GM23338 (cell line): ENCODE data around the gene RBM22. TPM values are rescaled to one million over a fixed set of nuclear protein-coding genes. Genes with fewer than 3 reads are reported as not detected.

Source experiments
- ATAC-seq: fragments of 200-7000 bp; cut with Tn5 transposase; 3 replicates; pipeline ENCODE4 v1.9.1; 2020
- DNase-seq: peaks from one replicate; pipeline ENCODE4 v3.0.0-alpha.2; 2015; ENCODE audit warnings: low spot score
- H2AFZ ChIP-seq: fragments of 200-600 bp; sonication (generic); 2 replicates; pipeline ENCODE4 v1.8.0; 2016; ENCODE audit warnings: antibody characterized with exemption, mild to moderate bottlenecking, moderate library complexity
- H3F3A ChIP-seq: fragments of 200-600 bp; sonication (generic); replicated peaks from 2 replicates; pipeline ENCODE4 v1.8.0; 2017; ENCODE audit warnings: antibody characterized with exemption, mixed run types, low read depth
- H3K27ac ChIP-seq: fragments of 200-600 bp; sonication (generic); 2 replicates; pipeline ENCODE4 v1.6.1; 2016; ENCODE audit warnings: low read depth
- H3K27me3 ChIP-seq: fragments of 200-600 bp; sonication (generic); 2 replicates; pipeline ENCODE4 v1.8.0; 2016; ENCODE audit warnings: mild to moderate bottlenecking, mixed run types, moderate library complexity; ENCODE audit not compliant: insufficient read depth
- H3K36me3 ChIP-seq: fragments of 200-600 bp; sonication (generic); 2 replicates; pipeline ENCODE4 v1.8.0; 2016; ENCODE audit warnings: mild to moderate bottlenecking; ENCODE audit not compliant: insufficient read depth
- H3K4me1 ChIP-seq: fragments of 200-600 bp; sonication (generic); 2 replicates; pipeline ENCODE4 v1.8.0; 2016; ENCODE audit warnings: mild to moderate bottlenecking, moderate library complexity; ENCODE audit not compliant: insufficient read depth
- H3K4me2 ChIP-seq: fragments of 200-600 bp; sonication (generic); 2 replicates; pipeline ENCODE4 v1.7.1; 2017; ENCODE audit warnings: mixed run types
- H3K4me3 ChIP-seq: fragments of 200-600 bp; sonication (generic); 2 replicates; pipeline ENCODE4 v1.6.1; 2016; ENCODE audit warnings: mixed run types
- H3K79me2 ChIP-seq: fragments of 200-600 bp; sonication (generic); replicated peaks from 2 replicates; pipeline ENCODE4 v1.8.0; 2017; ENCODE audit warnings: mild to moderate bottlenecking; ENCODE audit not compliant: insufficient read depth
- H3K9me2 ChIP-seq: fragments of 200-600 bp; sonication (generic); 2 replicates; pipeline ENCODE4 v1.8.0; 2017; ENCODE audit not compliant: insufficient read depth
- H4K20me1 ChIP-seq: fragments of 200-600 bp; sonication (generic); replicated peaks from 2 replicates; pipeline ENCODE4 v1.8.0; 2017; ENCODE audit warnings: mild to moderate bottlenecking; ENCODE audit not compliant: insufficient read depth
- H3K27ac Mint-ChIP-seq: 2 replicates; pipeline ENCODE4 v1.8.0; 2020; ENCODE audit warnings: inconsistent platforms, mild to moderate bottlenecking, moderate library complexity, mixed read lengths
- H3K27me3 Mint-ChIP-seq: 3 replicates; pipeline ENCODE4 v1.8.0; 2022; ENCODE audit warnings: low read depth, mild to moderate bottlenecking, moderate library complexity, mixed read lengths, inconsistent platforms; ENCODE audit not compliant: insufficient read depth, poor library complexity
- H3K36me3 Mint-ChIP-seq: 3 replicates; pipeline ENCODE4 v1.8.0; 2021; ENCODE audit warnings: low read depth, mild to moderate bottlenecking, inconsistent platforms, moderate library complexity, mixed read lengths
- H3K4me1 Mint-ChIP-seq: 3 replicates; pipeline ENCODE4 v1.8.0; 2020; ENCODE audit warnings: mild to moderate bottlenecking, inconsistent platforms, mixed read lengths
- H3K4me3 Mint-ChIP-seq: 3 replicates; pipeline ENCODE4 v1.8.0; 2021; ENCODE audit warnings: moderate library complexity, mild to moderate bottlenecking, inconsistent platforms, mixed read lengths
- H3K9me3 Mint-ChIP-seq: 3 replicates; pipeline ENCODE4 v1.8.0; 2020; ENCODE audit warnings: moderate library complexity, mild to moderate bottlenecking, inconsistent platforms, mixed read lengths
- CREB1 ChIP-seq: fragments of 250-450 bp; sonication (Bioruptor Pico); IDR thresholded peaks from 2 replicates; pipeline ENCODE4 v1.5.0; 2020; ENCODE audit warnings: low read depth, mild to moderate bottlenecking, moderate library complexity
- CTCF ChIP-seq, 2 experiments: fragments of 200-600 bp in 1 of 2; sonication (generic) in 1 of 2; conservative IDR thresholded peaks; 2 replicates each; pipeline versions ENCODE4 v1.5.1 to v1.6.1; 2016 to 2017; ENCODE audit warnings: antibody characterized with exemption in 2 of 2, low read depth in 2 of 2, mild to moderate bottlenecking in 2 of 2, moderate library complexity in 1 of 2
- EZH2 ChIP-seq: fragments of 200-600 bp; sonication (generic); IDR thresholded peaks from one replicate; pipeline ENCODE4 v1.8.0; 2017; ENCODE audit warnings: antibody characterized with exemption, mild to moderate bottlenecking, low read depth; ENCODE audit not compliant: unreplicated experiment
- EZH2phosphoT487 ChIP-seq: fragments of 200-600 bp; sonication (generic); IDR thresholded peaks from one replicate; pipeline ENCODE4 v1.8.1; 2018; ENCODE audit warnings: antibody characterized with exemption; ENCODE audit not compliant: unreplicated experiment
- JUNB ChIP-seq: IDR thresholded peaks from one replicate; pipeline ENCODE4 v1.6.1; 2016; ENCODE audit warnings: antibody characterized with exemption; ENCODE audit not compliant: unreplicated experiment
- NANOG ChIP-seq: IDR thresholded peaks from 2 replicates; pipeline ENCODE4 v1.6.1; 2016; ENCODE audit warnings: antibody characterized with exemption, borderline replicate concordance
- POLR2AphosphoS5 ChIP-seq: IDR thresholded peaks from 2 replicates; pipeline ENCODE4 v1.6.1; 2016; ENCODE audit warnings: antibody characterized with exemption, low read depth
- STAT1 ChIP-seq: IDR thresholded peaks from one replicate; pipeline ENCODE4 v1.6.1; 2016; ENCODE audit warnings: antibody characterized with exemption; ENCODE audit not compliant: unreplicated experiment
- ZNF114 ChIP-seq: fragments of 250-450 bp; sonication (Bioruptor Pico); IDR thresholded peaks from 2 replicates; pipeline ENCODE4 v1.5.0; 2020; ENCODE audit warnings: mild to moderate bottlenecking, moderate library complexity
- ZNF331 ChIP-seq: fragments of 250-450 bp; sonication (Bioruptor Pico); IDR thresholded peaks from 2 replicates; pipeline ENCODE4 v1.5.0; 2020; ENCODE audit warnings: low read depth, mild to moderate bottlenecking, moderate library complexity
- ZNF462 ChIP-seq: fragments of 250-450 bp; sonication (Bioruptor Pico); IDR thresholded peaks from 2 replicates; pipeline ENCODE4 v1.5.0; 2020; ENCODE audit warnings: mild to moderate bottlenecking, moderate library complexity
- polyA plus RNA-seq: library from polyadenylated mRNA; unstranded; fragments of >200 nt; fragmentation: Nextera tagmentation; extraction: Ambion mirVana; gene quantifications from 2 replicates; pipeline ENCODE4 v1.2.1, GENCODE V29; 2016
- total RNA-seq: library from RNA; depleted of rRNA; stranded (reverse); fragments of >200 nt; shearing (Covaris generic); gene quantifications from 2 replicates; pipeline ENCODE4 v1.2.3, GENCODE V29; 2014
- TF ChIP-seq, protein P1 (sequence below): IDR thresholded peaks from 2 replicates; pipeline ENCODE4 v1.6.1; 2016; ENCODE audit warnings: antibody characterized with exemption
- TF ChIP-seq, protein P2 (sequence below): IDR thresholded peaks from one replicate; pipeline ENCODE4 v1.6.1; 2018; ENCODE audit warnings: antibody characterized with exemption; ENCODE audit not compliant: unreplicated experiment

The RBM22 gene
- total and polyA plus RNA-seq, 2 experiments from 2014 or later, result 23.4 to 32.3 TPM

DNA sequence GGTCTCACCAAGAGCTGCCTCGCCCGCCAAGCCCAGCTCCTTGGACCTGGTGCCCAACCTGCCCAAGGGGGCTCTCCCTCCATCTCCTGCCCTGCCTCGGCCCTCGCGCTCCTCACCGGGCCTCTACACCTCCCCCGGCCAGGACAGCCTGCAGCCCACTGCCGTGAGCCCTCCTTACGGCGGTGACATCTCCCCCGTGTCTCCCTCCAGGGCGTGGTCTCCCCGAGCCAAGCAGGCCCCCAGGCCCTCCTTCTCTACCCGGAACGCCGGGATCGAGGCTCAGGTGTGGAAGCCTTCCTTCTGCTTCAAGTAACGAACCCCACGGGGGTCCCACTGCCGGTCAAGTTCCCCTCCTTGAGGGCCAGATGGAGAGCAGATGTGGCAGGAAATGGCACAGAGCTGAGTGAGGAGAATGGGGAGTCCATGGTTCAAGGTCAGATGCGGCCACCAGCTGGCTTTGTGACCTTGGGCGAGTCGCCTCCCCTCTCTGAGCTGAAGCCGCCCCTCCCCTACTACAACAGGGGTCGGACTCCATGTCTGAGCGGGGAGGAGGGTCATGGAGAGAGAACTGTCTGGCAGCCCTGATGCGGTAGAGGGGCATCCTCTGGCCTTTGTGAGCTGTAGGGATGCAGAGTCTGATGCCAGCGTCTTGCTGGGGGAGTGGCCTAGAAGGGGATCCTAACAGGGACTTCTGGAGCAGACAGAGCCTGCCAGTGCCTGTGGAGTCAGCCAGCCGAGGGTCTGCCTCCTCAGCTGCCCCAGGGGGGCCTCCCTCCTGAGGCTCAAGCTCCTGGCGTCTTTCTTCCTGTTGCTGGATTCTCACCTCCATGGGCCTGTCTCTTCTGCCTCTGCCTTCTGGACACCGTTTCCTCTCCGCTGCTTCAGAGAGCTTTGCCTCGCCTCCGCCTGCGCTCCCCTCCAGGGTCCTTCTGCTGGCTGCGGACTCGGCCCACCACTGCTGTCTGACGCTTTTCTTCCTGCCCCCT lies 50.5 kb downstream of the RBM22 start:
- no peak overlapping the region for H2AFZ ChIP-seq
- H3K27me3 Mint-ChIP-seq, result peaks cover 1% of the 10 kb centered on the region
- no peaks in the 10 kb centered on the region; the same call in 1 of the 2 replicates for H3K4me1 ChIP-seq
- H3K36me3 ChIP-seq, result no peaks in the 10 kb centered on the region
- no peaks in the 10 kb centered on the region for H3K9me3 Mint-ChIP-seq
- H3K79me2 ChIP-seq, result no peaks in the 10 kb centered on the region
- H3K4me3 Mint-ChIP-seq, result no peak overlapping the region
- ATAC-seq (peak; percentile 37), DNase-seq (no peak)
- no peak overlapping the region for H3K27ac ChIP-seq
- no peaks in the 10 kb centered on the region for H4K20me1 ChIP-seq
- no peaks in the 10 kb centered on the region; the same call in 2 of the 3 replicates for H3K36me3 Mint-ChIP-seq
- H3K27me3 ChIP-seq, result no peaks in the 10 kb centered on the region
- no peaks in the 10 kb centered on the region for H3K9me2 ChIP-seq
- H3K27ac Mint-ChIP-seq, result no peak overlapping the region
- no peak overlapping the region for H3K4me3 ChIP-seq
- H3K4me2 ChIP-seq, result no peak overlapping the region
- TF ChIP-seq, protein P1, sequence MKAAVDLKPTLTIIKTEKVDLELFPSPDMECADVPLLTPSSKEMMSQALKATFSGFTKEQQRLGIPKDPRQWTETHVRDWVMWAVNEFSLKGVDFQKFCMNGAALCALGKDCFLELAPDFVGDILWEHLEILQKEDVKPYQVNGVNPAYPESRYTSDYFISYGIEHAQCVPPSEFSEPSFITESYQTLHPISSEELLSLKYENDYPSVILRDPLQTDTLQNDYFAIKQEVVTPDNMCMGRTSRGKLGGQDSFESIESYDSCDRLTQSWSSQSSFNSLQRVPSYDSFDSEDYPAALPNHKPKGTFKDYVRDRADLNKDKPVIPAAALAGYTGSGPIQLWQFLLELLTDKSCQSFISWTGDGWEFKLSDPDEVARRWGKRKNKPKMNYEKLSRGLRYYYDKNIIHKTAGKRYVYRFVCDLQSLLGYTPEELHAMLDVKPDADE, result no peak
- TF ChIP-seq, protein P2, sequence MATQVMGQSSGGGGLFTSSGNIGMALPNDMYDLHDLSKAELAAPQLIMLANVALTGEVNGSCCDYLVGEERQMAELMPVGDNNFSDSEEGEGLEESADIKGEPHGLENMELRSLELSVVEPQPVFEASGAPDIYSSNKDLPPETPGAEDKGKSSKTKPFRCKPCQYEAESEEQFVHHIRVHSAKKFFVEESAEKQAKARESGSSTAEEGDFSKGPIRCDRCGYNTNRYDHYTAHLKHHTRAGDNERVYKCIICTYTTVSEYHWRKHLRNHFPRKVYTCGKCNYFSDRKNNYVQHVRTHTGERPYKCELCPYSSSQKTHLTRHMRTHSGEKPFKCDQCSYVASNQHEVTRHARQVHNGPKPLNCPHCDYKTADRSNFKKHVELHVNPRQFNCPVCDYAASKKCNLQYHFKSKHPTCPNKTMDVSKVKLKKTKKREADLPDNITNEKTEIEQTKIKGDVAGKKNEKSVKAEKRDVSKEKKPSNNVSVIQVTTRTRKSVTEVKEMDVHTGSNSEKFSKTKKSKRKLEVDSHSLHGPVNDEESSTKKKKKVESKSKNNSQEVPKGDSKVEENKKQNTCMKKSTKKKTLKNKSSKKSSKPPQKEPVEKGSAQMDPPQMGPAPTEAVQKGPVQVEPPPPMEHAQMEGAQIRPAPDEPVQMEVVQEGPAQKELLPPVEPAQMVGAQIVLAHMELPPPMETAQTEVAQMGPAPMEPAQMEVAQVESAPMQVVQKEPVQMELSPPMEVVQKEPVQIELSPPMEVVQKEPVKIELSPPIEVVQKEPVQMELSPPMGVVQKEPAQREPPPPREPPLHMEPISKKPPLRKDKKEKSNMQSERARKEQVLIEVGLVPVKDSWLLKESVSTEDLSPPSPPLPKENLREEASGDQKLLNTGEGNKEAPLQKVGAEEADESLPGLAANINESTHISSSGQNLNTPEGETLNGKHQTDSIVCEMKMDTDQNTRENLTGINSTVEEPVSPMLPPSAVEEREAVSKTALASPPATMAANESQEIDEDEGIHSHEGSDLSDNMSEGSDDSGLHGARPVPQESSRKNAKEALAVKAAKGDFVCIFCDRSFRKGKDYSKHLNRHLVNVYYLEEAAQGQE, result no peak
- TF ChIP-seq CTCF (conservative IDR thresholded peaks at IDR 0.05; ENCODE audit: low read depth in 2 of 2) (no peak), JUNB (no peak), EZH2phosphoT487 (no peak), ZNF462 (CRISPR knock-in tag) (no peak), POLR2AphosphoS5 (no peak), CREB1 (no peak), NANOG (no peak), STAT1 (no peak), ZNF331 (CRISPR knock-in tag) (no peak), ZNF114 (CRISPR knock-in tag) (no peak), EZH2 (no peak)
- H3K4me1 Mint-ChIP-seq, result peaks cover 22% of the 10 kb centered on the region
- 0 out of 2 replicates have a peak, but pooled peaks cover under 1% of the 10 kb centered on the region for H3F3A ChIP-seq
